ENCODE data around the gene HINFP.

HINFP gene

GRCh38 chr11:119092880-119093842, 28.2 kb upstream of the HINFP start:
- FAIRE-seq (no peak), DNase-seq (ENCODE audit: insufficient read length, low spot score) (no peak)
- no peak for TF ChIP-seq CTCF (IDR thresholded peaks at IDR 0.05; ENCODE audit: insufficient read depth, missing control alignments)

GRCh38 chr11:119093942-119094815, 27.2 kb upstream of the HINFP start:
- DNase-seq (ENCODE audit: insufficient read length, low spot score), result no peak
- TF ChIP-seq CTCF (IDR thresholded peaks at IDR 0.05; ENCODE audit: insufficient read depth, missing control alignments), result no peak
- FAIRE-seq, result no peak

GRCh38 chr11:119094816-119095065, 26.6 kb upstream of the HINFP start:
- FAIRE-seq (no peak), DNase-seq (ENCODE audit: insufficient read length, low spot score) (no peak)
- peak; percentile 51 for TF ChIP-seq CTCF (IDR thresholded peaks at IDR 0.05; ENCODE audit: insufficient read depth, missing control alignments)

- DNase-seq (ENCODE audit: insufficient read length, low spot score), result peak; percentile 89
- peak; percentile 64 for FAIRE-seq
These were observed 26.1 kb upstream of the HINFP start for GRCh38 chr11:119095066-119095880.

GRCh38 chr11:119099711-119100110, 21.7 kb upstream of the HINFP start:
- no peak for FAIRE-seq
- DNase-seq (ENCODE audit: insufficient read length, low spot score), result no peak
- TF ChIP-seq CTCF (IDR thresholded peaks at IDR 0.05; ENCODE audit: insufficient read depth, missing control alignments), result no peak

More at GRCh38 chr11:119095066-119095880, 26.1 kb upstream of the HINFP start:
- peak; percentile 14 for TF ChIP-seq CTCF (IDR thresholded peaks at IDR 0.05; ENCODE audit: insufficient read depth, missing control alignments)

GRCh38 chr11:119100246-119100970, 21.0 kb upstream of the HINFP start:
- FAIRE-seq, result no peak
- TF ChIP-seq CTCF (IDR thresholded peaks at IDR 0.05; ENCODE audit: insufficient read depth, missing control alignments), result peak; percentile 55
- DNase-seq (ENCODE audit: insufficient read length, low spot score), result no peak

Data from D721Med (cell line).